ENCODE results near the gene CD101.

- TF ChIP-seq CTCF (IDR thresholded peaks at IDR 0.05; ENCODE audit: poor library complexity) (no peak), EZH2 (IDR thresholded peaks at IDR 0.05; ENCODE audit: borderline replicate concordance) (no peak), EZH2phosphoT487 (IDR thresholded peaks at IDR 0.05; ENCODE audit: low read depth, severe bottlenecking, unreplicated experiment) (no peak)
Measured at GRCh38 chr1:116956378-116956777, 45.2 kb upstream of the CD101 start.
